GM18858 (cell line): ENCODE measurements around the gene MRPL4.

ENCODE experiments used
- ATAC-seq: cut with Tn5 transposase; IDR thresholded peaks from one replicate; pipeline ENCODE4 v1.9.1; 2021; ENCODE audit not compliant: unreplicated experiment

The MRPL4 gene

DNA sequence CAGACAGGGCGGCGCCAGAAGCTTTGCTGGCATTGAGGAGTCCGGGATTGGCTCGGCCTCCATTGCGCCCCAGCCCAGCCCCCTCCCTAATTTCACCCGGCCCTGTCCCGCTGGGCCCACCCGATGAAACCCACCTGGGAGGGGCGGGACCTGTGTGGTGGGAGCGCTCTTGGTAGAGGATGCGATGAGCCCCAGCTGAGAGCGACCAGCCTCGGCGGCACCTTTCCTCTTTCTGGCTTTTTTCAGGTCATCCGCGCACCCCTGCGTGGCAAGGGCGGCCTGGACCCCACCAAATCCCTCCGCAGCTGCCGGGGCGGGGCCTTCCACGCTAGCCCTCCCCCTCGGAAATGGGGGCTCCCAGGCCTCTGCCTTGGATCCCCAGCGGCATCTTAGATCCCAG is 57.4 kb downstream of the MRPL4 start, which contains the start of gene ZGLP1:
ZGLP1 (minus strand) TSS at position 393 of the 400 bp plus-strand sequence.
- ATAC-seq, result no peak
